Panc1 (cell line): ENCODE data around the gene SYTL3.

ENCODE experiments used
- CTCF ChIP-seq: fragments of 450-650 bp; IDR thresholded peaks from 2 replicates; pipeline ENCODE4 v1.5.1; 2017; ENCODE audit warnings: mild to moderate bottlenecking
- POLR2AphosphoS5 ChIP-seq: IDR thresholded peaks from 2 replicates; pipeline ENCODE4 v1.6.1; 2012; ENCODE audit warnings: mild to moderate bottlenecking, low read depth, low read length, moderate library complexity
- REST ChIP-seq, 2 experiments: IDR thresholded peaks; 2 replicates each; pipeline ENCODE4 v1.6.1; 2011 to 2012; ENCODE audit warnings: low read depth in 2 of 2, control low read depth in 1 of 2, low read length in 1 of 2, mild to moderate bottlenecking in 1 of 2, moderate library complexity in 1 of 2; ENCODE audit not compliant: insufficient read depth in 1 of 2
- TCF7L2 ChIP-seq: IDR thresholded peaks from 2 replicates; pipeline ENCODE4 v1.6.1; 2011; ENCODE audit warnings: mild to moderate bottlenecking, low read depth, low read length, inconsistent platforms

GRCh38 chr6:158813032-158813431 lies 163.2 kb downstream of the SYTL3 start:
- TF ChIP-seq CTCF: no peak
- TF ChIP-seq POLR2AphosphoS5: no peak
- no peak for TF ChIP-seq REST (IDR thresholded peaks at IDR 0.05; ENCODE audit: insufficient read depth in 1 of 2, low read depth in 2 of 2, low read length in 1 of 2)
- no peak for TF ChIP-seq TCF7L2
